GM21825 (cell line): ENCODE data around the gene LRPPRC.
A peak's percentile ranks its signal among the peaks of the same experiment; 100 is the strongest.
"Not testable (repeated sequence)": the region's sequence is repeated elsewhere in the genome, so short reads cannot be mapped to it uniquely, and the experiment has no call there.

Experiments used
- ATAC-seq: cut with Tn5 transposase; IDR thresholded peaks from one replicate; pipeline ENCODE4 v1.9.1; 2021; ENCODE audit warnings: mild to moderate bottlenecking, moderate library complexity; ENCODE audit not compliant: unreplicated experiment

The LRPPRC gene

GRCh38 chr2:43995733-43996533, at the start of gene LRPPRC:
Gene LRPPRC, minus strand, starts transcription at chr2:43995989. Its CDS starts 42 bp downstream, at chr2:43995947.
- peak; percentile 94 for ATAC-seq

GRCh38 chr2:44045061-44045460, 49.3 kb upstream of the LRPPRC start:
- no peak for ATAC-seq

DNA sequence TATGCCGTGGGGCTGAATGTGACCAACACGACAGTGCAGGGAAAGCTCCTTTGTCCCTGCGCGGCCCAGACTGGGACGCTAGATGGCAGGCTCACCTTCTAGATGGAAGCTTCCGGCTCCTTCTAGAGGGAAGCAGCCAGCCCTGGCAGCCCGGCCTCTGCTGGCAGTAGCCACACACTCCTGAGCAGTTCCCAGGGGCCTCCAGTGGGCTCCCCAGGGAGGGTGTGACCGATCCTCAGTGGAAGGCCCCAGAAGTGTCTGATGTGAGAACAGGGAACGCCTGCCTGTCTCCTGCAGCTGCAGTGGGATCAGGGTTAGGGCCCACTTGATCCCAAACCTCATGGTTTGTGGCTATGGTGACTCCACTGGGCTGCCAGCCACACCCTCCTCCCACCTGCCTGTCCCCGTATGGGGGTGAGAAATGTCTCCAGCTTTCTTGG, 48.5 kb upstream of the LRPPRC start:
- peak; percentile 97 for ATAC-seq

GRCh38 chr2:44040365-44040764, 44.6 kb upstream of the LRPPRC start:
- ATAC-seq: no peak

DNA sequence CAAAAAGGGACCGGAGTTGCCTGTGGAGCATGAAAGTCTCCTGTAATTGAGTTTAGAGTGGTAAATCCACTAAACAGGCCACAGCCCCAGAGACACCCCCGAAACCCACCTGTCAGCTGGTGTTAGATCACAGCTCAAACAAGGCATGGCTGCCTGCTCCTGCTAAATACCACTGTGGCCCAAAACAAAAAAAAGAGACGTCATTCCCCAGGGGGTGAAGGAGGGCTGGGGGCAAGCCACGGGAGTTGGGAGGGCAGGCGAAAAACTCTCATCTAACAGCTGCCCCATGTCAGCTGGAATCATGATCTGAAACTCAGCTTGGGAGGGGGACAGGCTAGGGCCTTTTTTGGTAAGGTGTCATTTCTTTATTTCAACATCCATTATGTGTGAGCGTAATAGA, 42.5 kb upstream of the LRPPRC start:
- ATAC-seq: no peak

- no peak for ATAC-seq
These were observed 41.4 kb upstream of the LRPPRC start for GRCh38 chr2:44037221-44037620.

GRCh38 chr2:44033947-44034346, 38.2 kb upstream of the LRPPRC start:
- ATAC-seq: no peak

- not testable (repeated sequence) for ATAC-seq
These were observed 31.3 kb upstream of the LRPPRC start for GRCh38 chr2:44027076-44027475.

DNA sequence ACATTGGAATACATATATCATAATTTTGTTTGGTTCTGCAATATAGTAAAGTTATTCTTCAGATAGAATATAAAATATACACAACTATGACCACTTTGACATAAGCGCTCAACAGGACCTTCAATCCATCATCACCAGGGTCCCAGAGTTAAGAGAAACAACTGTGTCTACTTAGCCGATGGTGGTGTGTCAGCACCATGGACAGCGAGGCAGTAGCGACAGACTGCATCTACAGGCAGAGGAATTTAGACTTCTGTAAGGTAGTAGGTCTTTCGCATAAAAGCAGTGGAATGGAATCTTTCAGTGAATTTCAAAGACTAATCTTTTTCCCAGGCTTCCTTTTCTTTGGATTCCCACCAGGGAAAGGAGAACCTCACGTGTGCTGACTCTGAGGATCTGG, 20.5 kb upstream of the LRPPRC start:
- no peak for ATAC-seq

- no peak for ATAC-seq
These were observed 19.4 kb upstream of the LRPPRC start for GRCh38 chr2:44015239-44015638.

GRCh38 chr2:44013205-44013604, 17.4 kb upstream of the LRPPRC start:
- not testable (repeated sequence) for ATAC-seq

- ATAC-seq: no peak
These were observed 14.5 kb upstream of the LRPPRC start for GRCh38 chr2:44010266-44010665.

DNA sequence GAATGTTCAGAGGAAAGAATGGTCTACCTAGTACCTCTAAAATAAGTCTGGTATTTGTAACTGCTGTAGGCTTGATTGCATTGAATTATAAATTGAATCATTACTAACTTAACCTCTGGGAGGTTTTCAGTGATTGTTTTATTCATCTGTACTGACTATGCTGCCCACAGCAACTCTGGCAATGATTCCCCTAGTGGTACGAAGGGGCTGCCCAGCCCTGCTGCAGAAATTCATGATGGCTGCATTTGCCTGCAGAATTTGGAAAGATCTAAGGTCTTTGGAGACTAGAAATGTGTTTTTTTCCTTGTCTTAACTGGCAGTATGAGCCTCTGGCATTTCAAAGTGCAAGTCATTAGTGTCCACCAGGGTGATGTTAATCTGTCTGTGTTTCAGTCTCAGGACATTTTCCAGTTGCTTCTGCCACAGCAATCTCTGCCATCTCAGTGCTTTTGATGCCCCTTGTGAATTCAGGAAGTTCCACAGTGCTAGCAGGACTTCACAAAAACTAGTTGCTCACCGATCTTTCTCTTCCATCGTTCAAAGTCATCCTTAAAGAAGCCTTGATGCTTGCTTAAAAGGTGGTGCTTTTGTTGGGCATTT, 13.4 kb upstream of the LRPPRC start:
- no peak for ATAC-seq

DNA sequence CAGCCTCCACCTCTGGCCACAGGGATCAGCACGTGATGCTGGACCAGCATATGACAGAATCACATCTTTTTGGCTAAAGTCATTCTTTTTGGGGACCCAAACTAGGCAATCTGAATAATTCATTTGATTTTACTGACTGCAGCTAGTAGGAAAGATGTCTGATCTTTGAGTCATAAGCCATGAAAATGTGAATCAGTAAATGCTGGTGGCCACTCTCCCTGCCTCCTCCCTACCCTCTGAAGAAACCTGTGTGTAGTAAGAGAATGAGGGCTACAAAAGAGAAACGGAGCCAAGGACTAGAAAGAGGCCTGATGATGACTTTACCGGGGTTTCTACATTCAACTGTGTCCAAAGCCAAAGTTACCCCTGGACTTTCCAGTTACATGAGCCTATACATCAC, 10.1 kb upstream of the LRPPRC start:
- ATAC-seq: no peak

DNA sequence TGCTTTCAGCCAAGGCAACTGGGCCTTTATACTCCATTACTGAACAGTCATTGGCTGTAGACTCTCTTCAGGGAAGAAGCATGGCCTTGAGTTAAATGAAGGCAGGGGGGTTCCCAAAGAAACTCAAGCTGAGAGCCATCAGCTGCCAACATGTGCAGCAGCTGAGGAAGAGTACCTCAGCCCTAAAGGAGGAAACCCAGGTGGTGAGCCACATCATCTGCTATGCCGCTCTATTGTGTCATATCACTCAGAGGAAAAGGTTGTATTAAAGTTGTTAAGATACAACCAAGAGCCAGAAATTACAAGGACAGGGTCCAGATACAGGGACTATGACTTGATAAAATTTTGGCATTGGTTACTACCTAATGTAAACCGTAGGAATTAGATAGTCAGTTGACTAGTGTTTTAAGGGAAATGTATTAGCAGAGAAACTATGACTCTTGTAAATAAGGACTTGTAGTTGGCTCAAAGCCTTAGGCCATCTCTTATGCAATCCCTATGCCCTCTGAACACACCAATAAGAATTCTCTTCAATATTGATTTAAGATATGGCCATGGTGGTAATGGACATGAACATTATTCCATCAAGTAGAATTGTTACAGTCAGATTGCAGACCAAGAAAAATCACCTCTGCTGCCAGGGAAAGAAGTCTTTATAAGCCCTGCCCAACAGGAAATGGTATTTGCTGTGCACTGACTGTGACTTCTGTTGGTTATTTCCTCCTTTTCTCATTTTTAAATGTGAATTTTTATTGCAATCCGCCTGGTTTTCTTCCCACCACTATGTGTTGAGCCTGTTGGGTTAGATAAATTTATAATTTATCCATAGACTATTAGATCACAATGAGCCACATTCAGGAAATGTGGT, 9.2 kb upstream of the LRPPRC start:
- ATAC-seq: no peak

DNA sequence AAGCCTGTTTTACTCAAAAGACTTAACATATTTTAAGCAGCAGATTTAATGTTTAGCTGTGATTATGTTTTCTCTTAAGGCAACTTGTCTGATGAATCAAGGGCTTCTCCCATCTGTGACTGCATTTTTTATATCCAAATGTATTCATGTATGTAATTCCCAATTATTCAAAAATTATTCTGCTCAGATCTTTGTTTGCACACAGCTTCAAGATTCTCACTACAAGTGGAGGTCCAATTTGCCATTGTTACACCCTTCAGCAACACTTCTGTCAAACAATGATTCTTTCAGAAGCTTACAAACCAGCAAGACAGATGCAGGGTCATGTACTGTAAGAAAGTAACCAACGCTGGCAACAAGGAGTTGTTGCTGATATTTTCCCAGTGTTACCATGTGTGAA, 5.9 kb upstream of the LRPPRC start:
- ATAC-seq: no peak

- ATAC-seq: no peak
These were observed 2.5 kb upstream of the LRPPRC start for GRCh38 chr2:43998263-43998662.

- ATAC-seq: no peak
These were observed 2.4 kb downstream of the LRPPRC start for GRCh38 chr2:43993437-43993836.

DNA sequence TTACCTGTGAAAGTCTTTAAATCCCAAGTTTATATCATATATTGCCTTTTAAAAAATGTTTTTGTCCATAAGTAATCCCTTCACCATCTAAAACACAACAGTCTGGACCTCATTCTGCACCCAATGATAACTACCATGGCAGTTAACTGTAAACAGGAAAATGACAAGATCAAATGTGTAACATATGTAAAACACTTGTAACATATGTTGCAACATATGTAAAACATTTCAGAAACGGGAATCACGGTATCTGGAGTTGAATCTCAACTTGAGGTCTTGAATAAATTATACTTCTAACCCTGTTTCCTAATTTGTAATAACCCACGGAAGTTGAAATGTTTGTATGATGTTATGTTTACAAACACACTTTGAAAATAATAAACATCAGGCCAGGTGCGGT, 6.2 kb downstream of the LRPPRC start:
- ATAC-seq: no peak

GRCh38 chr2:43986600-43986999, 9.2 kb downstream of the LRPPRC start:
- ATAC-seq: no peak

DNA sequence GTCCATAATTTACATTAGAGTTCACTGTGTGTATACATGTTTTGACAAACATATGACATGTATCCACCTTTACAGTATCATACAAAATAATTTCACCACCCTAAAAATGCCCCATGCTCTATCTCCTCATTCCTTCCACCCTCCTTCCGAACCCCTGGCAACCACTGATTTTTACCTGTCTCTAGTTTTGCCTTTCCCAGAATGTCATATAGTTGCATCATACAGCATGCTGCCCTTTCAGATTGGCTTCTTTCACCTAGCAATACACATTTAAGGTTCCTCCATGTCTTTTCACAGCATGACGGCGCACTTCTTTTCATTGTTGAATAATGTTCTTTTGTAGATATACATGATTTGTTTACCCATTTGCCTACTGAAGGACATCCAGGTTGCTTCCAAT, 10.4 kb downstream of the LRPPRC start:
- ATAC-seq: no peak

DNA sequence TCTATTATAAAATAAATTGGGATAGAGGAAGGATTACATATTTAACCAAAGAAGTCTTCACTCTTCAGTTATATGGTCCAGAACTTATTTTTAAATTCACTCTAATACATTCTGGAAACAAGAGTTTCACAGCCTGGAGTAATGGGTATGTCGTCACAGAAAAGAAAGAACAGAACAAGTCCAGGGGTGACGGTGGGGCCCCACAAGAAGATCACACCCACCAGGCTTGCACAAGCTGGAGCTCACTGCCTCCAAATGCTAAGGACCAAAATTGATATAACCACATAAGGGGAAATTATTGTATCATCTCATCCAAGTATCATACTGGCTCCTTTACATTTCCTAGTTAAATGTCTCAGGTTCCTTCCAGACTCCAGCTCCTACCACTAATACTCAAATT, 11.3 kb downstream of the LRPPRC start:
- no peak for ATAC-seq
